A204.1 (cell line): ENCODE measurements around the gene FAM200B.

ENCODE experiments used
- FAIRE-seq: peaks from 2 replicates; lab custom pipeline; 2012; peaks lifted over from hg19 to GRCh38; lab: Jason Lieb, UNC

FAM200B gene

DNA sequence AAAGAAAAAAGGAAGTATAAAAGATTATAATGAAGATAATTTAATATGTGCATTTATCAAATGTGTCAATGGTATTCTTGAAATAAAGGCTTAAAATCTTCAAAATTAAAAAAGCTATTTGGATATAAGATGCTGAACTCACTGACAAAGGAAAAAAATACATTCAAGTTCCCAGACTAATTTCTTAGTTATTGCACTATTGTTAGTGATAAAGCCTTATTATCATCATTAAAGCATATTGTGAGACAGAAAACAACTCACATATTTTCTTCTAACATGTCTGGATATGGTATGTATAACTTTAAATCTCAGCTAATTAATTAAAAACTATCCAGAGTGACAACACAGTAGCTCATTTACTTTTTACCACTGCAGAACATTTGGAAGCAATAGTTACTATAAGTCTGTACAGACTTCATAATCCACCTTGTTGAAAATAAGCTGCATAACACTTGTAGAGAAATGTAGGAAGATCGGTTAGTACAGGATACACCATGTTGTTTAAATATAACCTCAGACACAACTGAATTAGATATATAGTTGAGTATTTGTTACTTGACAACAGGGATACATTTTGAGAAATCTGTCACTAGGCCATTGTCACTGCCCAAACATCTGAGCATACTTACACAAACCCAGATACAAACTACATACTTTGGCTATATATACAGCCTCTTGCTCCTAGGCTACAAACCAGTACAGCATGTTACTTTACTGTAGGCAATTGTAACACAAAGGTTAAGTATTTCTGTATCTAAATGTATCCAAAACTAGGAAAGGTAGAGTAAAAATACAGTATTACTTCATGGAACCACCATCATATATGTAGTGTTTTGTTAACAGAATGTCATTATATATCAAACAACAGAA, 12.8 kb upstream of the FAM200B start:
- peak; percentile 60 for FAIRE-seq

DNA sequence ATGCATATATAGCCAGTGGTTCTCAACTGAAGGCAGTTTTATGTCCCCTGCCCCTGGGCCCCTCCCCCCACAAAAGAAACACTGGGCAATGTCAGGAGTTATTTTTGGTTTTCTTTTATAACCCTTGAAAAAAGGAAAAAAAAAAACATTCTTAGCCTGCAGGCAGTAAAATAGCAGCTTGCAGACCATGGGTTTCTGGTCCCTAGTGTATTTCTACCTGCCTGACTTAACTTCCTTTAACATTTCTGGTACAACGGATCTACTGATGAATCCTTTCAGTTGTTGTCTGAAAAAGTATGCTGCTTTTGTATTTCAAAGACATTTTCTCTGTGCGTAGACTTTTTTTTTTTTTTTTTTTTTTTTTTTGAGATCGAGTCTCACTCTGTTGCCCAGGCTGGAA, 11.1 kb upstream of the FAM200B start:
- FAIRE-seq: no peak

DNA sequence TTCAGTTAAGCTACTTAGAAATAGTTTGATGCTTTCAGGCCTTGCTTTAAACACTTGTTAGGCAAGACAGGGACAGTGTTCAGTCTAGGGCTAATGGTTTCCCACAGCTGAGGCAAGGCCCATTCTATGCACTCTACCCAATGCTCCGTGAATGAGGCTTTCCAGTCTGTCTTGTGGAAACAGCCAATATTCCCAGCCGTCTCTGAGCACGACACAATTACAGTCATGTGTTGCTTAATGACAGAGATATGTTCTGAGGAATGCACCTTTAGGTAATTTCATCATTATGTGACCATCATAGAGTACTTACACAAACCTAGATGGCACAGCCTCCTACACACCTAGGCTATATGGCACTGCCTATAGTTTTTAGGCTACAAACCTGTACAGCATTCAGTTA, 9.5 kb upstream of the FAM200B start:
- no peak for FAIRE-seq

- FAIRE-seq: no peak
These were observed 8.3 kb upstream of the FAM200B start for GRCh38 chr4:15673337-15673736.

DNA sequence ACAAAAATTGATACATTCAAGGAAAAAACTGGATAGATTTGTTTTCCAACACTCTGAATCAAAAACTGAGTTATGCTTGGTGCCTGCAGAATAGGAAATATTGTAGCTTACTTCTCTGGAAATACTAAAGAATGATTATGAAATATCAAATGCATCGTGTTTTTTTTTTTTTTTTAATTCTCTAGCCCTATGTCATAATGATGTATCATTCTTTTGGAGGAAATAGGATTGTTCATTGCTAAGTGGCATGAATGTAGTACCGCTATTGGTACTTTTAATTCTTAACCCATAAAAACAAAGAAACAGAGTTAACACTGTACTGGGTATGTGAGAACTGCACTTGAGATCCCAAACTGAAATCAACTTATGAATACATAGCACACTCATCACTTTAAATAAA, 7.6 kb upstream of the FAM200B start:
- FAIRE-seq: no peak

- FAIRE-seq: peak; percentile 44
These were observed 6.7 kb upstream of the FAM200B start for GRCh38 chr4:15674926-15675325.

GRCh38 chr4:15675356-15675755, 6.3 kb upstream of the FAM200B start:
- no peak for FAIRE-seq

DNA sequence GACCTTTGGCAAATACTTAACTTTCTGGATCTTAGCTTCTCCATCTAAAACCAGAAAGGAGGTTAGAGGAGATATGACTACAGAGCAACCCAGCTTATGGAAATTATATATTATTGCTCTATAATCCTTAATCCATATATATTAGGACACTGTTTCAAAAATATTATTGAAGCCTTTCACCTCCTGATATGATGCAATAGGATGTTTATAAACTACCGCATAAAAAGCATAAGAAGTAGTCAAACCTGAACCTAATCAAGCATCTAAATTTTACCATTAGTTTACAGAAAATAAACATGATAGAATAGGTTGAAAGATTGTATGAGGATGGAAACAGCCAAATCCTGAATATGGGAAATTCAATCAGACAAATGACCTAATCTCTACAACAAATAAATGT, 5.6 kb upstream of the FAM200B start:
- no peak for FAIRE-seq

- no peak for FAIRE-seq
These were observed 4.7 kb upstream of the FAM200B start for GRCh38 chr4:15676899-15677298.

DNA sequence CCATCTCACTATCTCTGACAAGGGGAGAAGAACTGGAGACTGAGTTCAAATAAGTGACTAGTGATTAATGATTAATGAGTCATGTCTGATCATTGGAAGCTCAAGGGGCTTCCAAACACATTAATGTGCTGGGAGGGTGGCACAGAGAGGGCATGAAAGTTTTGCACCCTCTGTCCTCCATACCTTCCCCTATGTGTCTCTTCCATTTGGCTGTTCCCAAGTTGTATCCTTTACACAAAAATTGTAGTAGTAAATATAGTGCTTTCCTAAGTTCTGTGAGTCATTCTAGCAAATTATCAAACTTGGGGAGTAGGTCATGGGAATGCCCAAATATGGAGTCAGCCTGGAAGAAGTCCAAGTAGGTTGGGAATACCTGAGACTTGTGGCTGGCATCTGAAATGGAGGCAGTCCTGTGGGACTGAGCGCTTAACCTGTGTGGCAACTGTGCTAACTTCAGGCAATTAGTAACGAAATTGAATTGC, 4.1 kb upstream of the FAM200B start:
- FAIRE-seq: no peak

GRCh38 chr4:15681067-15681371, 608 bp upstream of the FAM200B start:
- FAIRE-seq: no peak

DNA sequence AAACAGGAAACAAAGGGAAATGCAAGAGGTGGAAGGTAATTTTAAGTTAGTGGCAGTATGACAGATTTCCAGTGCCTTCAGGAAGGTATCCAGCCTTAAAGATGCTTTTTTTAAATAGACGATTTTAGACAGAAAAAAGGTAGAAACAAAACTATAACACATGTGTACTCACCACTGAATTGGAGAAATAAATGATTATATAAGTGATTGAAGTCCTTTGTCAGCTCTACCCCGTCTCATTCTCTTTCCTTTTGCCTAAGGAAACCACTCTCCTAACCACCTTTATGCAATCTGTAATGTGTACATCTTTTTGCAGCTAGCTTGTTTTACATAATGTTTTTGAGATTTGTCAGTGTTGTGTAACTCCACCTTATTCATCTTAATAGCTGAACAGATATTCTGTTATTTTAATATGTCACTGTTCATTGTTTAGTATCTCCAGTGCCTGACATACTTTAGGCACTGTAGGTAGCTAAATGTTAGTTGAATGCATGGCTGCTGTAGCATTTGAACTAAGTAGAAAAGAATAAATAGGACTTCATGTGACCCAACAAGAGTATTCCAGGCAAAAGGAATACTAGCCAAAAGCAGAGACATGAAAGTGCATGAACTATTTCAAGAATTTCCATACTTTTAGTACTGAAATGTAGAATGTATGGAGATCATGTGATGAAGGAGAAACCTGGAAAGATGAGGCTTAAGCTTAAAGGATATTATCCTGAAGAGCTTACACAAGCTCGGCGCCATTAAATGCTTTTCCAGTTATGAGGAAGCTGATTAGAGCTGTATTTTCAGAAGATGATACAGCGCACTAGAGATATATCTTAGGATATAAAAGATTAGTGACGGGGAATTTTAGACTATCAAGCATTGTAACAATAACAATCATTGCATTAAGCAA, 865 bp downstream of the FAM200B start:
- no peak for FAIRE-seq

- no peak for FAIRE-seq
These were observed 1.5 kb downstream of the FAM200B start for GRCh38 chr4:15683143-15683495.

DNA sequence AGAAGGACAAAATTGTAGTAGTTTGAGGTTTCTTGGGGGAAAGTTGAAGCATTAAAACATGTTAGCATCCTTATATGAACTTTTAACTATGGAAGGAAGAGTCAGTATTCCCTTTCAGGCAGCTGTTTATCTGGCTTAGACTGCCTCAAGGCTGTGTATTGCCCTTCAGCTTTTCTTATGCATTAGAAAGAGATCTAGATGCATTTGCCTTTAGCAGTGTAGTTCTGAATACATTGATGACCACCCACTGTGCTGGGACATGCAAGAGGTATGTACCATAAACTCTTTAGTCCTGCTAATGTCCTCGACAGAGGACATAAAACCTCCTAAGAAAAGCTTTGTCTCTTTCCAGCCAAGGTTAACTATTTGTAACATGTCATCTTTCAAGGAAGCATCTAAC, 2.9 kb downstream of the FAM200B start:
- FAIRE-seq: no peak

DNA sequence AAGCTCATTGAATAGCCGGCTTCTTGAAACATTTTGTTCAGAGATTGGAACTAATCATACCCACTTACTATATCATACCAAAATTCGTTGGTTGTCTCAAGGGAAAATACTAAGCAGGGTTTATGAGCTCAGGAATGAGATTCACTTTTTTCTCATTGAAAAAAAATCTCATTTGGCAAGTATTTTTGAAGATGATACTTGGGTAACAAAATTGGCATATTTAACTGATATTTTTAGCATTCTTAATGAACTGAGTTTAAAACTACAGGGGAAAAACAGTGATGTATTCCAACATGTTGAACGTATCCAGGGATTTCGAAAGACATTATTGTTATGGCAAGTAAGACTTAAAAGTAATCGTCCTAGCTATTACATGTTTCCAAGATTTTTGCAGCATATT, 6.4 kb downstream of the FAM200B start:
- no peak for FAIRE-seq

DNA sequence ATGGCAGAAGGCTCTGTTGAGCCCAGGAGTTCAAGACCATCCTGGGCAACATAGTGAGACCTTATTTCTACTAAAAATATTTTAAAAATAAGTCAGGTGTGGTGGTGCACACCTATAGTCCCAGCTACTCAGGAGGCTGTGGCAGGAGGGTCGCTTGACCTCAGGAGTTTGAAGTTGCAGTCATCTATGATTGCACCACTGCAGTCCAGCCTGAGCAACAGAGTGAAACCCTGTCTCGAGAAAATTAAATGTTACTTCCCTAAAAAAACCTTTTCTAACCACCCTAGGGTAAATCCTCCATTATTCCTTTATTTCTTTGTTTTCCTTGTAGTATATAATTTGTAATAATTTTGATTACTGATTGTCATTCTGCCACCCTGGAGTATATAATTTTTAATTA, 7.9 kb downstream of the FAM200B start:
- no peak for FAIRE-seq

DNA sequence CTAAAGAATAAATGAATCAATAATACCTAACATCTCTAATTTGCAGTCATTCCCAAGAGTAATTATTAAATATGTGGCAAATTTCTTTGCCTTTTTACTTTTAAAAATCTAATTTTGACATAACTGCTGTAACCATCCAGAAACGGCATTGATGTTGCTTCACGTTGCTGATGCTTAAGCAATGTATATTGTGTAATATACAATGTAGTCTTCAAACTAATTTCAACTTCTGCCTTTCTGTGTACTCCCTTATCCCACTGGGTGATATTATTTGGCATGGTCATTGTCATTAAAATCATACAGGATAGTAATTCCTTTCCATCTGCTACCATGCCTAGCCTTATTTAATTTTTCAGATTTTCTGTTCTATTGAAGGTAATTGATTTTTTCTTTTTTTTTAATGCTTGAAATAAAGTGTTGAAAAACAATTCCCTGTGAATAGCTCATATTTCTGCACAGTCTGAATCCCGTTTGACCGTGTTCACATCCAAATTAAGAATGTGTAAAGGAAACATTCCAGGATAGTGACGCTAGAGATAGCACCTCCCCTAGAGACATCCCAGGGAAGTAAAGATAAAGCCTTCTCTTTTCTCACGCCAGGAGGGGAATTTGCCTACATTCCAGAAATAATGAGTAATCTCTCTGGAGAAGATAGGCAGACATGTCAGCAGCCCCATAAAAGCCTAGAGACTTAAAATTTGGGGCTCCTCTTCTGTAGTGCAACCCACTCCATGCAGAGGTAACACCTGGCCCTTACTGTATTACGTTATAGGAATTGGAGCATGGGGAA, 8.6 kb downstream of the FAM200B start:
- FAIRE-seq: no peak

GRCh38 chr4:15691346-15692135, 9.9 kb downstream of the FAM200B start:
- no peak for FAIRE-seq

DNA sequence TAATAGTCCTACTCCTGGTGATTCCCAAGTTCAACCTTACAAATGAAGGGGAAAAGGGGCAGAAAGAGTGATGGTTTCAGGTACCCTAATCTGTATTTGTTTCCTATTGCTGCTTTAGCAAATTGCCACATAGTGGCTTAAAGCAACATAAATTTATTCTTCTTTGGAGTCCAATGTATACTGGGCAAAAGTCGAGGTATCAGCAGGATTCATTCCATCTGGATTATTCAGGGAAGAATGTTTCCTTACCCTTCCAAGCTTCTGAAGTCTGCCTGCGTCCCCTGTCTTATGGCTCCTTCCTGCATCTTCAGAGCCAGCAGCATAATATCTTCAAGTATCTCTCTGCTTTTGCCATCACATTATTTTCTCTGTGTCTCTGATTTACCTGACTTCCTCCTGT, 11.0 kb downstream of the FAM200B start:
- no peak for FAIRE-seq

GRCh38 chr4:15694431-15694830, 12.8 kb downstream of the FAM200B start:
- FAIRE-seq: no peak

DNA sequence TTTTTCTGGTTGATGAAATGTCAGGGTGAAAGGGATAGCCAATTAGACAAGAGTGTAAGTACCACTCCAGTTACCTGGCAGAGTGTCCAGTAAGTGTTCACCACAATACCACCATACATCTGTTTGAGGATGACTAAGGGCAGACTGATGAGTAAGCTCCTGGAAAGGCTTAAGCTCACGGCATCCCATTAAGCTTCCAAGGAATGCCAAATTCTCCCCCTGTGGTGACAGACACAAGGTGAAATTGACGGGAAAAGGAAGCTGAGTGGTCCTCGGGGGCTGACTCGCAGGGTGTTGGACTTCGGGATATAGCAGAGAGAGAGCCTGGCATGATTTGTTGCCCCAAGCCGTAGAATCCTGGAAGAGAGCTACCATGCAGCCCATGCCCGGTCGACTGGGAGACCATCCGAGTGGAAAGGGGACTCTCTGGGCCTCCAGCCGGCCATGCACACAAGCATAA, 13.6 kb downstream of the FAM200B start:
- no peak for FAIRE-seq

GRCh38 chr4:15695729-15696128, 14.1 kb downstream of the FAM200B start:
- no peak for FAIRE-seq
